ENCODE measurements around the gene ZNF701. TPM values are rescaled to one million over a fixed set of nuclear protein-coding genes. Genes with fewer than 3 reads are reported as not detected.

Gene ZNF701
- total RNA-seq: 12.8 and 13.5 TPM in 2 replicates

GRCh38 chr19:52570000-52570861 lies at the start of gene ZNF701:
Gene ZNF701 (plus strand): TSS chr19:52570287. CDS start chr19:52574148, 3,861 bp downstream.

GRCh38 chr19:52527134-52527955 lies 42.7 kb upstream of the ZNF701 start, which contains the start of gene ZNF808:
Gene ZNF808 (plus strand): TSS chr19:52527668. CDS start chr19:52543285, 15,617 bp downstream.

Other genes starting within 250 kb of the ZNF701 start
- 2.5 and 4.8 TPM in 2 replicates for gene ZNF610, start 234.0 kb upstream of the ZNF701 start, total RNA-seq
- 28.8 and 31.0 TPM in 2 replicates for gene ZNF880, start 200.4 kb upstream of the ZNF701 start, total RNA-seq
- gene ZNF528, start 172.4 kb upstream of the ZNF701 start, total RNA-seq: 17.1 and 26.5 TPM in 2 replicates
- gene ZNF534, start 141.1 kb upstream of the ZNF701 start, total RNA-seq: under 0.01 TPM in 1 of 2 replicates, not detected in the other
- gene ZNF578, start 116.7 kb upstream of the ZNF701 start, total RNA-seq: 3.5 and 6.2 TPM in 2 replicates
- 18.6 and 20.9 TPM in 2 replicates for gene ZNF808, start 42.6 kb upstream of the ZNF701 start, total RNA-seq
- gene ZNF83, start 68.1 kb downstream of the ZNF701 start, total RNA-seq: 43.7 and 54.4 TPM in 2 replicates
- gene ZNF611, start 164.8 kb downstream of the ZNF701 start, total RNA-seq: 8.2 and 11.5 TPM in 2 replicates
- gene ZNF600, start 216.5 kb downstream of the ZNF701 start, total RNA-seq: 3.4 and 4.2 TPM in 2 replicates